Smooth muscle cell (in vitro differentiated cells): ENCODE data around the gene MIOS. TPM values are rescaled to one million over a fixed set of nuclear protein-coding genes. Genes with fewer than 3 reads are reported as not detected.
A peak's percentile ranks its signal among the peaks of the same experiment; 100 is the strongest.
"Not testable (repeated sequence)": the region's sequence is repeated elsewhere in the genome, so short reads cannot be mapped to it uniquely, and the experiment has no call there.

Experiments
- DNase-seq: peaks from one replicate; lab custom pipeline; 2025; ENCODE audit not compliant: unreplicated experiment; lab: John Stamatoyannopoulos, UW
- H2AFZ ChIP-seq: fragments of 200-600 bp; sonication (generic); 2 replicates; pipeline ENCODE4 v1.6.0; 2016; ENCODE audit warnings: antibody characterized with exemption, low read depth, mild to moderate bottlenecking
- H3F3A ChIP-seq: fragments of 200-600 bp; sonication (generic); 2 replicates; pipeline ENCODE4 v1.6.0; 2017; ENCODE audit warnings: antibody characterized with exemption, low read depth
- H3K27ac ChIP-seq: fragments of 200-600 bp; sonication (generic); 2 replicates; pipeline ENCODE4 v1.5.1; 2016; ENCODE audit warnings: low read depth, mild to moderate bottlenecking
- H3K27me3 ChIP-seq: fragments of 200-600 bp; sonication (generic); 2 replicates; pipeline ENCODE4 v1.6.1; 2016; ENCODE audit warnings: low read depth, mild to moderate bottlenecking
- H3K36me3 ChIP-seq: fragments of 200-600 bp; sonication (generic); 2 replicates; pipeline ENCODE4 v1.5.1; 2016; ENCODE audit warnings: low read depth
- H3K4me1 ChIP-seq: fragments of 200-600 bp; sonication (generic); 2 replicates; pipeline ENCODE4 v1.5.1; 2016; ENCODE audit warnings: low read depth
- H3K4me2 ChIP-seq: fragments of 200-600 bp; sonication (generic); 2 replicates; pipeline ENCODE4 v1.6.0; 2016; ENCODE audit warnings: mild to moderate bottlenecking
- H3K4me3 ChIP-seq: fragments of 200-600 bp; sonication (generic); 2 replicates; pipeline ENCODE4 v1.5.1; 2016; ENCODE audit warnings: mild to moderate bottlenecking
- H3K79me2 ChIP-seq: fragments of 200-600 bp; sonication (generic); 2 replicates; pipeline ENCODE4 v1.6.0; 2016; ENCODE audit warnings: low read depth, mild to moderate bottlenecking
- H3K9ac ChIP-seq: fragments of 200-600 bp; sonication (generic); 2 replicates; pipeline ENCODE4 v1.6.0; 2016; ENCODE audit warnings: low read depth
- H3K9me3 ChIP-seq: fragments of 200-600 bp; sonication (generic); replicated peaks from 2 replicates; pipeline ENCODE4 v1.5.1; 2016; ENCODE audit warnings: low read depth
- H4K20me1 ChIP-seq: fragments of 200-600 bp; sonication (generic); 2 replicates; pipeline ENCODE4 v1.6.0; 2016; ENCODE audit warnings: low read depth
- CTCF ChIP-seq: fragments of 200-600 bp; sonication (generic); IDR thresholded peaks from 2 replicates; pipeline ENCODE4 v1.5.1; 2017; ENCODE audit warnings: borderline replicate concordance, mild to moderate bottlenecking, antibody characterized with exemption; ENCODE audit not compliant: insufficient read depth, poor library complexity, severe bottlenecking
- WGBS: methylation state at CpG from one replicate; pipeline ENCODE4 v1.1.7; 2016; ENCODE audit warnings: low lambda C conversion rate; 5-methylcytosine and 5-hydroxymethylcytosine counted together
- polyA plus RNA-seq: library from polyadenylated mRNA; unstranded; fragments of >200 nt; fragmentation: Nextera tagmentation; extraction: Ambion mirVana; gene quantifications from 2 replicates; pipeline ENCODE4 v1.2.1, GENCODE V29; 2016
- total RNA-seq: library from RNA; depleted of rRNA; stranded (reverse); fragments of >200 nt; gene quantifications from 2 replicates; pipeline ENCODE4 v1.2.3, GENCODE V29; 2014

Gene MIOS
- total and polyA plus RNA-seq, 2 experiments from 2014 or later = 10.3 to 25.9 TPM

GRCh38 chr7:7556852-7557251, 9.8 kb upstream of the MIOS start:
- DNase-seq = no peak
- no peak for TF ChIP-seq CTCF
- H3K9me3 ChIP-seq = no peaks in the 10 kb centered on the region
- no peaks in the 10 kb centered on the region for H4K20me1 ChIP-seq
- no peak overlapping the region for H2AFZ ChIP-seq
- H3K27ac ChIP-seq = no peak overlapping the region
- no peak overlapping the region for H3K9ac ChIP-seq
- no peaks in the 10 kb centered on the region for H3F3A ChIP-seq
- no peaks in the 10 kb centered on the region for H3K79me2 ChIP-seq
- H3K36me3 ChIP-seq = peaks cover 5% of the 10 kb centered on the region
- WGBS = 100% methylated on average over 1 of the region's 1 CpG
- H3K27me3 ChIP-seq = no peaks in the 10 kb centered on the region
- no peak overlapping the region for H3K4me3 ChIP-seq
- no peak overlapping the region for H3K4me2 ChIP-seq
- H3K4me1 ChIP-seq = peaks cover 12% of the 10 kb centered on the region

GRCh38 chr7:7557252-7557651, 9.4 kb upstream of the MIOS start:
- WGBS = 98% methylated on average over 5 of the region's 5 CpGs
- TF ChIP-seq CTCF = no peak
- no peak overlapping the region for H3K9ac ChIP-seq
- H2AFZ ChIP-seq = no peak overlapping the region
- no peaks in the 10 kb centered on the region for H3K27me3 ChIP-seq
- no peak overlapping the region for H3K27ac ChIP-seq
- H3K79me2 ChIP-seq = no peaks in the 10 kb centered on the region
- H3K4me3 ChIP-seq = no peak overlapping the region
- no peaks in the 10 kb centered on the region for H3K9me3 ChIP-seq
- H3K4me1 ChIP-seq = peaks cover 12% of the 10 kb centered on the region
- DNase-seq = no peak
- H3K36me3 ChIP-seq = peaks cover 5% of the 10 kb centered on the region
- no peak overlapping the region for H3K4me2 ChIP-seq
- no peaks in the 10 kb centered on the region for H3F3A ChIP-seq
- no peaks in the 10 kb centered on the region for H4K20me1 ChIP-seq

- H3K79me2 ChIP-seq, H3K4me2 ChIP-seq, H3K4me1 ChIP-seq, H3K36me3 ChIP-seq, H3K27ac ChIP-seq, H3K27me3 ChIP-seq, H4K20me1 ChIP-seq, H3K4me3 ChIP-seq, H2AFZ ChIP-seq, H3K9me3 ChIP-seq, H3K9ac ChIP-seq, DNase-seq: not testable (repeated sequence)
- WGBS = 96% methylated on average over 5 of the region's 5 CpGs
- peaks cover 13% of the 10 kb centered on the region for H3F3A ChIP-seq
These were observed 5.1 kb upstream of the MIOS start for GRCh38 chr7:7561591-7561990.

GRCh38 chr7:7562736-7563135, 3.9 kb upstream of the MIOS start:
- Histone ChIP-seq H3K79me2 (no peaks in the 10 kb centered on the region), H3F3A (peaks cover 13% of the 10 kb centered on the region), H3K4me1 (peaks cover 7% of the 10 kb centered on the region), H3K36me3 (peaks cover 5% of the 10 kb centered on the region), H3K4me3 (no peak overlapping the region), H3K27me3 (no peaks in the 10 kb centered on the region), H3K27ac (peak overlapping the region; percentile 81), H3K4me2 (no peak overlapping the region), H2AFZ (no peak overlapping the region), H3K9me3 (no peaks in the 10 kb centered on the region), H3K9ac (no peak overlapping the region), H4K20me1 (no peaks in the 10 kb centered on the region)
- WGBS = 63% methylated on average over 3 of the region's 3 CpGs
- no peak for TF ChIP-seq CTCF
- DNase-seq = no peak
